Ectodermal cell (in vitro differentiated cells): ENCODE measurements around the gene NLGN4Y.

Experiments
- H3K27ac ChIP-seq: 2 replicates; pipeline ENCODE4 v1.7.0; 2013; ENCODE audit warnings: mild to moderate bottlenecking, low read depth, low read length; ENCODE audit not compliant: insufficient read depth, poor library complexity, severe bottlenecking
- H3K27me3 ChIP-seq: 2 replicates; pipeline ENCODE4 v1.7.0; 2013; ENCODE audit warnings: mild to moderate bottlenecking, low read length; ENCODE audit not compliant: insufficient read depth, control insufficient read depth, poor library complexity, severe bottlenecking
- H3K36me3 ChIP-seq: one replicate; pipeline ENCODE4 v1.7.0; 2013; ENCODE audit warnings: low read length; ENCODE audit not compliant: control insufficient read depth, insufficient read depth
- H3K4me1 ChIP-seq: one replicate; pipeline ENCODE4 v1.7.0; 2013; ENCODE audit warnings: low read length; ENCODE audit not compliant: control insufficient read depth, insufficient read depth
- H3K4me3 ChIP-seq: 2 replicates; pipeline ENCODE4 v1.7.0; 2013; ENCODE audit warnings: low read depth, low read length, control low read depth; ENCODE audit not compliant: insufficient read depth
- H3K9me3 ChIP-seq: 2 replicates; pipeline ENCODE4 v1.7.0; 2013; ENCODE audit warnings: mild to moderate bottlenecking, low read length, moderate library complexity; ENCODE audit not compliant: control insufficient read depth
- WGBS, 2 experiments: methylation state at CpG; one replicate each; pipeline ENCODE4 v1.1.7; 2013; ENCODE audit warnings: missing lambda C conversion rate in 2 of 2; 5-methylcytosine and 5-hydroxymethylcytosine counted together

Gene NLGN4Y

GRCh38 chrY:14543506-14543905 lies 19.2 kb downstream of the NLGN4Y start:
- H3K27ac ChIP-seq, result no peak overlapping the region
- WGBS, 2 experiments, result 98 to 100% methylated on average over 5 of the region's 5 CpGs
- H3K9me3 ChIP-seq, result no peaks in the 10 kb centered on the region
- H3K4me1 ChIP-seq, result no peaks in the 10 kb centered on the region
- H3K4me3 ChIP-seq, result no peak overlapping the region
- H3K36me3 ChIP-seq, result no peaks in the 10 kb centered on the region
- no peaks in the 10 kb centered on the region for H3K27me3 ChIP-seq

- no peak overlapping the region for H3K4me3 ChIP-seq
- H3K27ac ChIP-seq, result no peak overlapping the region
- no peaks in the 10 kb centered on the region for H3K27me3 ChIP-seq
- no peaks in the 10 kb centered on the region for H3K9me3 ChIP-seq
- WGBS, 2 experiments, result 95 to 100% methylated on average over 3 of the region's 3 CpGs
- no peaks in the 10 kb centered on the region for H3K4me1 ChIP-seq
- no peaks in the 10 kb centered on the region for H3K36me3 ChIP-seq
These were observed 57.0 kb downstream of the NLGN4Y start for GRCh38 chrY:14581294-14581693.

- no peaks in the 10 kb centered on the region for H3K36me3 ChIP-seq
- H3K9me3 ChIP-seq, result no peaks in the 10 kb centered on the region
- 90 to 93% methylated on average over 3 to 4 of the region's 4 CpGs for WGBS, 2 experiments
- no peaks in the 10 kb centered on the region for H3K4me1 ChIP-seq
- no peaks in the 10 kb centered on the region for H3K27me3 ChIP-seq
- H3K4me3 ChIP-seq, result no peak overlapping the region
- no peak overlapping the region for H3K27ac ChIP-seq
These were observed 62.4 kb downstream of the NLGN4Y start for GRCh38 chrY:14586725-14587124.

GRCh38 chrY:14601372-14601771 lies 77.0 kb downstream of the NLGN4Y start:
- WGBS, 2 experiments, result 77 to 78% methylated on average over 11 of the region's 11 CpGs

GRCh38 chrY:14617625-14618024 lies 93.3 kb downstream of the NLGN4Y start:
- Histone ChIP-seq H3K27me3 (no peaks in the 10 kb centered on the region), H3K27ac (no peak overlapping the region), H3K4me1 (no peaks in the 10 kb centered on the region), H3K9me3 (no peaks in the 10 kb centered on the region), H3K4me3 (no peak overlapping the region), H3K36me3 (peaks cover 2% of the 10 kb centered on the region)
- WGBS, 2 experiments, result 80 to 83% methylated on average over 1 of the region's 1 CpG

More at GRCh38 chrY:14601372-14601771, 77.0 kb downstream of the NLGN4Y start:
- Histone ChIP-seq H3K4me1 (no peaks in the 10 kb centered on the region), H3K4me3 (no peak overlapping the region), H3K9me3 (no peaks in the 10 kb centered on the region), H3K27ac (no peak overlapping the region), H3K36me3 (no peaks in the 10 kb centered on the region), H3K27me3 (no peaks in the 10 kb centered on the region)

- Histone ChIP-seq H3K27me3 (no peaks in the 10 kb centered on the region), H3K4me3 (no peak overlapping the region), H3K36me3 (no peaks in the 10 kb centered on the region), H3K9me3 (no peaks in the 10 kb centered on the region), H3K4me1 (no peaks in the 10 kb centered on the region), H3K27ac (no peak overlapping the region)
- 86 to 92% methylated on average over 2 of the region's 2 CpGs for WGBS, 2 experiments
These were observed 94.2 kb downstream of the NLGN4Y start for GRCh38 chrY:14618513-14618912.

GRCh38 chrY:14628208-14628607 lies 103.9 kb downstream of the NLGN4Y start:
- WGBS, 2 experiments, result 94 to 96% methylated on average over 6 of the region's 6 CpGs
- no peaks in the 10 kb centered on the region for H3K4me1 ChIP-seq
- no peaks in the 10 kb centered on the region for H3K27me3 ChIP-seq
- H3K36me3 ChIP-seq, result no peaks in the 10 kb centered on the region
- no peak overlapping the region for H3K4me3 ChIP-seq
- no peaks in the 10 kb centered on the region for H3K9me3 ChIP-seq
- no peak overlapping the region for H3K27ac ChIP-seq

- Histone ChIP-seq H3K27me3 (no peaks in the 10 kb centered on the region), H3K27ac (no peak overlapping the region), H3K4me1 (no peaks in the 10 kb centered on the region), H3K36me3 (no peaks in the 10 kb centered on the region), H3K9me3 (no peaks in the 10 kb centered on the region), H3K4me3 (no peak overlapping the region)
- WGBS, 2 experiments, result 96 to 100% methylated on average over 1 of the region's 1 CpG
These were observed 107.3 kb downstream of the NLGN4Y start for GRCh38 chrY:14631676-14632075.

GRCh38 chrY:14633718-14634117 lies 109.4 kb downstream of the NLGN4Y start:
- Histone ChIP-seq H3K9me3 (no peaks in the 10 kb centered on the region), H3K4me3 (no peak overlapping the region), H3K27me3 (no peaks in the 10 kb centered on the region), H3K27ac (no peak overlapping the region), H3K4me1 (no peaks in the 10 kb centered on the region), H3K36me3 (no peaks in the 10 kb centered on the region)
- no CpG with 5 or more reads among the region's 2 CpGs for WGBS, 2 experiments

GRCh38 chrY:14634954-14635353 lies 110.6 kb downstream of the NLGN4Y start:
- Histone ChIP-seq H3K36me3 (no peaks in the 10 kb centered on the region), H3K9me3 (no peaks in the 10 kb centered on the region), H3K4me1 (no peaks in the 10 kb centered on the region), H3K27ac (no peak overlapping the region), H3K27me3 (no peaks in the 10 kb centered on the region), H3K4me3 (no peak overlapping the region)

- no peak overlapping the region for H3K27ac ChIP-seq
- H3K36me3 ChIP-seq, result no peaks in the 10 kb centered on the region
- H3K4me3 ChIP-seq, result no peak overlapping the region
- no peaks in the 10 kb centered on the region for H3K4me1 ChIP-seq
- H3K27me3 ChIP-seq, result no peaks in the 10 kb centered on the region
- H3K9me3 ChIP-seq, result no peaks in the 10 kb centered on the region
These were observed 113.2 kb downstream of the NLGN4Y start for GRCh38 chrY:14637551-14637950.
